Dendritic cell treated with granulocyte-macrophage colony-stimulating factor and Interleukin-4, amounts not matched to agents 40 ng/mL and 50 ng/mL, for 4 days (primary cell): ENCODE measurements around the gene FOXN3.
A peak's percentile ranks its signal among the peaks of the same experiment; 100 is the strongest.

Experiments
- H3K27ac Mint-ChIP-seq: one replicate; pipeline ENCODE4 v1.8.0; 2022; ENCODE audit warnings: mild to moderate bottlenecking, mixed read lengths
- H3K27me3 Mint-ChIP-seq: one replicate; pipeline ENCODE4 v1.8.0; 2022; ENCODE audit warnings: mild to moderate bottlenecking, mixed read lengths
- H3K36me3 Mint-ChIP-seq: one replicate; pipeline ENCODE4 v1.8.0; 2022; ENCODE audit warnings: low read depth, mixed read lengths
- H3K4me1 Mint-ChIP-seq: one replicate; pipeline ENCODE4 v1.8.0; 2022; ENCODE audit warnings: low read depth, mixed read lengths
- H3K4me3 Mint-ChIP-seq: one replicate; pipeline ENCODE4 v1.8.0; 2022; ENCODE audit warnings: mild to moderate bottlenecking, moderate library complexity, mixed read lengths
- H3K9me3 Mint-ChIP-seq: one replicate; pipeline ENCODE4 v1.8.0; 2022; ENCODE audit warnings: mixed read lengths
- intact Hi-C: fragments of 100-400 bp; cut with micrococcal nuclease; formaldehyde crosslinking; loops from one replicate; pipeline ENCODE4 v1.15.0; 2022

Gene FOXN3

GRCh38 chr14:89427426-89428172, 10.6 kb upstream of the FOXN3 start:
- no peak overlapping the region for H3K4me3 Mint-ChIP-seq
- H3K36me3 Mint-ChIP-seq = peaks cover 18% of the 10 kb centered on the region
- no peaks in the 10 kb centered on the region for H3K9me3 Mint-ChIP-seq
- peaks cover 47% of the 10 kb centered on the region for H3K4me1 Mint-ChIP-seq
- H3K27me3 Mint-ChIP-seq = no peaks in the 10 kb centered on the region
- H3K27ac Mint-ChIP-seq = no peak overlapping the region
- intact Hi-C loops = no loop called here

GRCh38 chr14:89425931-89426330, 8.9 kb upstream of the FOXN3 start:
- Mint-ChIP-seq H3K27me3 (no peaks in the 10 kb centered on the region), H3K36me3 (peaks cover 22% of the 10 kb centered on the region), H3K4me1 (peaks cover 32% of the 10 kb centered on the region), H3K9me3 (no peaks in the 10 kb centered on the region), H3K27ac (no peak overlapping the region), H3K4me3 (no peak overlapping the region)
- intact Hi-C loops = no loop called here

- peaks cover 35% of the 10 kb centered on the region for H3K4me1 Mint-ChIP-seq
- no peak overlapping the region for H3K27ac Mint-ChIP-seq
- H3K4me3 Mint-ChIP-seq = no peak overlapping the region
Observed at GRCh38 chr14:89424241-89424640, 7.2 kb upstream of the FOXN3 start.

GRCh38 chr14:89422952-89423345, 5.9 kb upstream of the FOXN3 start:
- Mint-ChIP-seq H3K4me3 (no peak overlapping the region), H3K27ac (no peak overlapping the region), H3K27me3 (no peaks in the 10 kb centered on the region), H3K4me1 (peaks cover 41% of the 10 kb centered on the region), H3K9me3 (no peaks in the 10 kb centered on the region), H3K36me3 (peaks cover 25% of the 10 kb centered on the region)
- intact Hi-C loops = no loop called here

More at GRCh38 chr14:89424241-89424640, 7.2 kb upstream of the FOXN3 start:
- Mint-ChIP-seq H3K36me3 (peaks cover 28% of the 10 kb centered on the region), H3K9me3 (no peaks in the 10 kb centered on the region), H3K27me3 (no peaks in the 10 kb centered on the region)
- intact Hi-C loops = no loop called here

- Mint-ChIP-seq H3K36me3 (peaks cover 30% of the 10 kb centered on the region), H3K9me3 (no peaks in the 10 kb centered on the region), H3K27ac (no peak overlapping the region), H3K4me1 (peaks cover 45% of the 10 kb centered on the region), H3K4me3 (no peak overlapping the region), H3K27me3 (no peaks in the 10 kb centered on the region)
- intact Hi-C loops = no loop called here
Observed at GRCh38 chr14:89422181-89422951, 5.3 kb upstream of the FOXN3 start.

GRCh38 chr14:89420502-89420901, 3.5 kb upstream of the FOXN3 start:
- Mint-ChIP-seq H3K27ac (no peak overlapping the region), H3K4me3 (no peak overlapping the region), H3K9me3 (no peaks in the 10 kb centered on the region), H3K27me3 (no peaks in the 10 kb centered on the region), H3K4me1 (peaks cover 38% of the 10 kb centered on the region), H3K36me3 (peaks cover 32% of the 10 kb centered on the region)
- intact Hi-C loops = no loop called here

GRCh38 chr14:89419973-89420482, 3.0 kb upstream of the FOXN3 start:
- Mint-ChIP-seq H3K9me3 (no peaks in the 10 kb centered on the region), H3K4me3 (no peak overlapping the region), H3K27me3 (no peaks in the 10 kb centered on the region), H3K36me3 (peaks cover 32% of the 10 kb centered on the region), H3K4me1 (peaks cover 42% of the 10 kb centered on the region), H3K27ac (peak overlapping the region; percentile 20)
- intact Hi-C loops = loop anchor here (5.0 to 10.0 kb wide), 5 partner anchors 67 to 495 kb away; no protein-coding TSS in a partner anchor

GRCh38 chr14:89418976-89419375, 1.9 kb upstream of the FOXN3 start:
- no peaks in the 10 kb centered on the region for H3K9me3 Mint-ChIP-seq
- peaks cover 50% of the 10 kb centered on the region for H3K4me1 Mint-ChIP-seq
- no peaks in the 10 kb centered on the region for H3K27me3 Mint-ChIP-seq
- H3K36me3 Mint-ChIP-seq = peaks cover 32% of the 10 kb centered on the region
- intact Hi-C loops = loop anchor here (5.0 to 10.0 kb wide), 5 partner anchors 68 to 496 kb away; no protein-coding TSS in a partner anchor
- H3K27ac Mint-ChIP-seq = no peak overlapping the region
- no peak overlapping the region for H3K4me3 Mint-ChIP-seq

GRCh38 chr14:89418452-89418851, 1.4 kb upstream of the FOXN3 start:
- no peak overlapping the region for H3K4me3 Mint-ChIP-seq
- no peaks in the 10 kb centered on the region for H3K27me3 Mint-ChIP-seq
- intact Hi-C loops = loop anchor here (5.0 to 10.0 kb wide), 5 partner anchors 69 to 496 kb away; no protein-coding TSS in a partner anchor
- H3K36me3 Mint-ChIP-seq = peaks cover 38% of the 10 kb centered on the region
- peak overlapping the region; percentile 94 for H3K27ac Mint-ChIP-seq
- H3K4me1 Mint-ChIP-seq = peaks cover 53% of the 10 kb centered on the region
- H3K9me3 Mint-ChIP-seq = no peaks in the 10 kb centered on the region

GRCh38 chr14:89417465-89418225, 612 bp upstream of the FOXN3 start:
- Mint-ChIP-seq H3K27me3 (no peaks in the 10 kb centered on the region), H3K9me3 (no peaks in the 10 kb centered on the region), H3K36me3 (peaks cover 45% of the 10 kb centered on the region), H3K27ac (peak overlapping the region; percentile 94), H3K4me3 (peak overlapping the region; percentile 83), H3K4me1 (peaks cover 61% of the 10 kb centered on the region)
- intact Hi-C loops = loop anchor here (2.0 to 10.0 kb wide), 6 partner anchors 51 to 497 kb away; no protein-coding TSS in a partner anchor

- H3K4me1 Mint-ChIP-seq = peaks cover 70% of the 10 kb centered on the region
- peak overlapping the region; percentile 99 for H3K27ac Mint-ChIP-seq
- H3K27me3 Mint-ChIP-seq = no peaks in the 10 kb centered on the region
- H3K36me3 Mint-ChIP-seq = peaks cover 49% of the 10 kb centered on the region
- intact Hi-C loops = loop anchor here (2.0 to 10.0 kb wide), 6 partner anchors 49 to 499 kb away; no protein-coding TSS in a partner anchor
- no peaks in the 10 kb centered on the region for H3K9me3 Mint-ChIP-seq
- H3K4me3 Mint-ChIP-seq = peak overlapping the region; percentile 92
Observed at GRCh38 chr14:89416002-89416995, 734 bp downstream of the FOXN3 start.

- no peaks in the 10 kb centered on the region for H3K9me3 Mint-ChIP-seq
- peaks cover 57% of the 10 kb centered on the region for H3K36me3 Mint-ChIP-seq
- no peaks in the 10 kb centered on the region for H3K27me3 Mint-ChIP-seq
- peak overlapping the region; percentile 92 for H3K4me3 Mint-ChIP-seq
- peaks cover 74% of the 10 kb centered on the region for H3K4me1 Mint-ChIP-seq
- peak overlapping the region; percentile 99 for H3K27ac Mint-ChIP-seq
- intact Hi-C loops = loop anchor here (5.0 to 10.0 kb wide), 5 partner anchors 72 to 500 kb away; no protein-coding TSS in a partner anchor
Observed at GRCh38 chr14:89415159-89415558, 1.9 kb downstream of the FOXN3 start.
